Measurements from ENCODE around the gene TECPR2.
A peak's percentile ranks its signal among the peaks of the same experiment; 100 is the strongest.

Gene TECPR2

DNA sequence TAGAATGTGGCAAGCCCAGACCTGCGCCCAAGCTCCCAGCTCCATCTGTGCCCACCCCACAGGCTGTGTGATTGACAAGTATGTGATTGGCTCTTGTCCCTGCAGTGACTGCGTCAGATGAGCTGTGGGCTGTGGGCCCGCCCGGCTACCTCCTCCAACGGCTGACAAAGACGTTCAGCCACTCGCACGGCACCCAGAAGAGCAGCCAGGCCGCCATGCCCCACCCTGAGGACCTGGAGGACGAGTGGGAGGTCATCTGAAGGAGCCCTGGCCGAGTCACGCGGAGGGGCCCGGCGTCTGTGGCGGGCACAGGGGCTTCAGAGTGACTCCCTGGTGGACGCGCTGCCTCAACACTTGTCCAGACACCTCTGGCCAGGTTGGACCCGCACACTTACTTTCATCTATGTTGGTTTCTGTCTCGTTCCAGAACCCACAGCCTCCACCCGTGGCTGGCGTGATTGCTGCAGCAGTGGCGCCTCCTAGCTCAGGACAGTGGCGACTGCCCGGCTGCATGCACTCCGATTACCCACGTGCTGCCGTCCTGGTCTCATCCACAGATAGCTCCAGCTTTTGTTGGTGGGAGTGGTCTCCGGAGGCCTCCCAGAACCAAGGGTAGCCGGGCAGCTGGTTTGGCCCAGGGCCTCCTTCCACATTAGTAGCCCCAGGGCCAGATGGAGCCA is 135.4 kb downstream of the TECPR2 start:
- H3K27ac ChIP-seq (ENCODE audit: low read depth in 2 of 2, low read length in 2 of 2): no peak overlapping the region
- H3K36me3 ChIP-seq (ENCODE audit: control insufficient read depth in 2 of 2, insufficient read depth in 2 of 2, low read length in 2 of 2): peaks cover 6 to 13% of the 10 kb centered on the region in 2 donors

DNA sequence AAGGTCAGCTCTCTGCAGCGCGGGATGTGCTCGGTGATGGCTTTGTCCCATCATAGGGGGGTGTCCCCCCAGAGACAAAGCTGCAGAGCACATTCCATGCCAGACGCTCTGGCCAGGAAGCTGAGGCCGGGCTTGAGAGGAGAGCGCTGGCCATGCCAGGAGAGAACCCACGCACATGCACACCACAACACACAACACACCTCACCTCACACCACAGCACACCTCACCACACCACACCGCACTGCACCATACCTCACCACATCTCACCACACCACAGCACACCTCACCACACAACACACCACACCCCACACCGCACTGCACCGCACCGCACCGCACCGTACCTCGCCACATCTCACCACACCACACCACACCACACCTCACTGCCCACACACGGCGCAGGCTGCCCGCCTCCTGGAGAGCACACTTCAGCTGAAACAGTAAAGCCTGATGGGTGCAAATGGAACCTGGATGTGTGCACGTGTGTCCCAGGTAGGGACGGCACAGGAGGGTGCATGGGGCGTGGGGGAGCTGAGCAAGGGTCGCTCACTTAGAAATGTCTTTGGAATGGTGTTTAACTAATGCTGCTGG is 136.0 kb downstream of the TECPR2 start:
- no peaks in the 10 kb centered on the region for H3K9me3 ChIP-seq (ENCODE audit: control insufficient read depth in 2 of 2, low read length in 2 of 2)
- H3K4me1 ChIP-seq (ENCODE audit: control insufficient read depth in 2 of 2, insufficient read depth in 2 of 2, low read length in 2 of 2): peaks cover 0 to 7% of the 10 kb centered on the region in 2 donors
- H3K9ac ChIP-seq (ENCODE audit: low read depth in 1 of 2, low read length in 2 of 2): no peak overlapping the region
- peaks cover 6 to 13% of the 10 kb centered on the region in 2 donors for H3K36me3 ChIP-seq (ENCODE audit: control insufficient read depth in 2 of 2, insufficient read depth in 2 of 2, low read length in 2 of 2)
- H3K27ac ChIP-seq (ENCODE audit: low read depth in 2 of 2, low read length in 2 of 2): no peak overlapping the region
- no peak overlapping the region for H3K4me3 ChIP-seq (ENCODE audit: low read length in 2 of 2)
- H3K27me3 ChIP-seq (ENCODE audit: control insufficient read depth in 2 of 2, insufficient read depth in 2 of 2, low read length in 2 of 2): no peaks in the 10 kb centered on the region

More for the DNA sequence above, 135.4 kb downstream of the TECPR2 start:
- Histone ChIP-seq H3K27me3 (ENCODE audit: control insufficient read depth in 2 of 2, insufficient read depth in 2 of 2, low read length in 2 of 2) (no peaks in the 10 kb centered on the region), H3K9me3 (ENCODE audit: control insufficient read depth in 2 of 2, low read length in 2 of 2) (no peaks in the 10 kb centered on the region), H3K9ac (ENCODE audit: low read depth in 1 of 2, low read length in 2 of 2) (no peak overlapping the region), H3K4me3 (ENCODE audit: low read length in 2 of 2) (no peak overlapping the region), H3K4me1 (ENCODE audit: control insufficient read depth in 2 of 2, insufficient read depth in 2 of 2, low read length in 2 of 2) (peaks cover 0 to 7% of the 10 kb centered on the region in 2 donors)

DNA sequence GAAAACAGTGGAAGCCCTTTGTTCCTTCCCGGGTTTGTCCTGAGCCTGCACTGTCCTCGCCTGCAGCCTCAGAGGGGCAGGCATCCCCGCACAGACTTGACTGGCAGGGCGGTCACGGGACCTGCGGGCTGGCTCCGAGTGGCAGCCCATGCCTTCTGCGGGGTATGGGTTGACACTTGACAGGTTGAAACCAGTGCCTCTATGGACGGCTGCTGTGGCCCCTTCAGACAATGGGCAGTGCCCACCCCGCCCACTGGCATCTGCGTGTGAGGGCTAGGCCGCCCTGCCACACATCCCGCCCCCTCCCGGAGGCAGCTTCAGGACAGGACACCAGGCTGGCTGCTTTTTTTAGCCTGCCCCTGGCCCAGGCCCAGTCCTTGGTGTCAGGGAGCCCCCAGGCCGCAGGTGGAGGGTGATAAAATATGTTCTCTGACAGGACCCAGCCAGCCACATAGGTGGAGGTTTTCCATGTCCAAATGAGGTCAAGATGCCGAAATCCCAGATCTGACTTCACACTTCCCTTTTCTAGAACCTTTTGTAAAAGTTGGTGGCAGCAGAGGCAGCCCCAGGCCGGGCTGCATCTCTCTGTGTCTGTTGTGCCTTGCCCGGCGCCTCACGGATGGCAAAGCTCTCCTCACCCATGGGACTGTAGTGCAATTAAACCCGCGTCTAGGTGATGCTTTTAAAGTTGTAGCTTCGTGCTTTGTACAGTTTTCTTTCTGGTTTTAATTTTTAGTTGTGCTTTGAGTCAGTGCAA is 136.8 kb downstream of the TECPR2 start:
- Histone ChIP-seq H3K4me3 (ENCODE audit: low read length in 2 of 2) (no peak overlapping the region), H3K9me3 (ENCODE audit: control insufficient read depth in 2 of 2, low read length in 2 of 2) (no peaks in the 10 kb centered on the region), H3K27ac (ENCODE audit: low read depth in 2 of 2, low read length in 2 of 2) (peak overlapping the region; percentile 53 to 54), H3K4me1 (ENCODE audit: control insufficient read depth in 2 of 2, insufficient read depth in 2 of 2, low read length in 2 of 2) (peaks cover 0 to 7% of the 10 kb centered on the region in 2 donors), H3K27me3 (ENCODE audit: control insufficient read depth in 2 of 2, insufficient read depth in 2 of 2, low read length in 2 of 2) (no peaks in the 10 kb centered on the region), H3K9ac (ENCODE audit: low read depth in 1 of 2, low read length in 2 of 2) (no peak overlapping the region), H3K36me3 (ENCODE audit: control insufficient read depth in 2 of 2, insufficient read depth in 2 of 2, low read length in 2 of 2) (peaks cover 6 to 13% of the 10 kb centered on the region in 2 donors)

DNA sequence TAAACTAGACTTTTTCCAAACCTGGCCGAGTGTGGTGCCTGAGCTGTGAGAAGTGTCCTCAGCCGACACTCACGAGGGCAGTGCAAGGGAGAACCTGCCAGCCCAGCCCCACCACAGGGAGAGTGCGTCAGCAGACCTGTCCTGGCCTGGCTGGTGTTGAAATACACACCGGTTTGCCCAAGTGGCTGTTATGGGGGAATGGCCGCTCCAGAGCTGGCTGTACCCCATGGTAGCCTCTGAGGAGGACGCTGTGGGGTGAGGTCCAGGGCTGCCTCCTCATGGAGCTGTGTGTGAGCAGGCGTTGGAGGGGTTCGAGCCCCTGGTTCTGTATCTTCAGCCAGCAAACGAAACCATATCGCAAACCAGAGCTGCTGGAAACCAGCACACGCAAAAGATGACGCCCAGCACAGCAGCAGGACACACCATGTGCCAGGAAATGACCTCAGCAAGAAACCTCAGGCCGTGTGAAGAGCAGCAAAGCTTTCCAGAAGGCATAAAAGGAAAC is 137.5 kb downstream of the TECPR2 start:
- H3K36me3 ChIP-seq (ENCODE audit: control insufficient read depth in 2 of 2, insufficient read depth in 2 of 2, low read length in 2 of 2): peaks cover 6 to 13% of the 10 kb centered on the region in 2 donors
- no peak overlapping the region for H3K9ac ChIP-seq (ENCODE audit: low read depth in 1 of 2, low read length in 2 of 2)
- peak overlapping the region; percentile 53 to 54 for H3K27ac ChIP-seq (ENCODE audit: low read depth in 2 of 2, low read length in 2 of 2)
- H3K4me3 ChIP-seq (ENCODE audit: low read length in 2 of 2): no peak overlapping the region
- H3K27me3 ChIP-seq (ENCODE audit: control insufficient read depth in 2 of 2, insufficient read depth in 2 of 2, low read length in 2 of 2): no peaks in the 10 kb centered on the region
- H3K4me1 ChIP-seq (ENCODE audit: control insufficient read depth in 2 of 2, insufficient read depth in 2 of 2, low read length in 2 of 2): peaks cover 0 to 13% of the 10 kb centered on the region in 2 donors
- no peaks in the 10 kb centered on the region for H3K9me3 ChIP-seq (ENCODE audit: control insufficient read depth in 2 of 2, low read length in 2 of 2)

DNA sequence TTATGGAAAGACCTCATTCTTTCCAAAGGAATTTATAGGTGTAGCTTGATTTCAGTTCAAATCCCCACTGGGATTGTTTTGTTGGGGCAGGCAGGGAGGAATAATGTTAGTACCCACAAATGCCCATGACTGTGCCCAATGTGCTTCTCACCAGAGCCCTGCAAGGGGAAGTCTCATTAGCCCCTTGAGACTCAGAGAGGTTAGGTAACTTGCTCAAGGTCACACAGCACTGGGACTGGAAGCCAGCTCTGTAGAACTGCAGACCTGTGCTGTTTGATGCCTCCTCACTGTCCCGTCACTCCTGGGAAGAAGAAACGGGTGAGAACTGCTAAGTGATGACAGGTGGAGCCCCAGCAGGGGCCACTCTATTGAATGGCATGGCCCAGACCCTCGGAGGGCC is 138.0 kb downstream of the TECPR2 start:
- Histone ChIP-seq H3K27ac (ENCODE audit: low read depth in 2 of 2, low read length in 2 of 2) (peak overlapping the region; percentile 54 to 59), H3K4me1 (ENCODE audit: control insufficient read depth in 2 of 2, insufficient read depth in 2 of 2, low read length in 2 of 2) (peaks cover 0 to 14% of the 10 kb centered on the region in 2 donors), H3K4me3 (ENCODE audit: low read length in 2 of 2) (no peak overlapping the region), H3K36me3 (ENCODE audit: control insufficient read depth in 2 of 2, insufficient read depth in 2 of 2, low read length in 2 of 2) (peaks cover 9 to 13% of the 10 kb centered on the region in 2 donors), H3K9ac (ENCODE audit: low read depth in 1 of 2, low read length in 2 of 2) (no peak overlapping the region), H3K27me3 (ENCODE audit: control insufficient read depth in 2 of 2, insufficient read depth in 2 of 2, low read length in 2 of 2) (no peaks in the 10 kb centered on the region), H3K9me3 (ENCODE audit: control insufficient read depth in 2 of 2, low read length in 2 of 2) (no peaks in the 10 kb centered on the region)

DNA sequence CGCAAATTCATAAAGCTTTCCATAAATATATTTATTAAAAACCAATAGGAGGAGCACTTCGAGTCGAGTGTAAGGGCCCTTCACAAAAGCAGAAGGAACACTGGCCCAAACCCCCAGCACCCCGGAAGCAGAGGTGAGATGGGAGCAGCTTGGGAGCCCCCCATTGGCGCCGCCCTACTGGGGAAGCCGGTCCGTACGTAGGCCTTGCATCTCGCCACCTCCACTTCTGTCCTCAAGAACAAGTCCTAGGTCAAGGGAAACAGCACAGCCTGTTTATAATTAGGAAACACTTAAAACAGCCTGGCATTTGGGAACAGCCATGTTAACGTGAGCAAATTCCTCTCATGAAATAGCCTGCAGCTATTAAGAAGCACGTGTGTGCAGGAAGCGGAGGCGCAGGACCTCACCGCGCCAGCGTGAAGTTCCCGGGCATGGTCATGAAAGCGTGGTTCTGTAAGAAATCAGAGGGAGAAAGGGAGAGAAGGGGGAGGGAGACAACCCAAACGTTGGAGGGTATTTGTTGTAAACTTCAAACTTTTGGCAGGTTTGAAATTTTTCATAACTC is 139.1 kb downstream of the TECPR2 start:
- Histone ChIP-seq H3K9ac (ENCODE audit: low read depth in 1 of 2, low read length in 2 of 2) (no peak overlapping the region), H3K27ac (ENCODE audit: low read depth in 2 of 2, low read length in 2 of 2) (no peak overlapping the region)

DNA sequence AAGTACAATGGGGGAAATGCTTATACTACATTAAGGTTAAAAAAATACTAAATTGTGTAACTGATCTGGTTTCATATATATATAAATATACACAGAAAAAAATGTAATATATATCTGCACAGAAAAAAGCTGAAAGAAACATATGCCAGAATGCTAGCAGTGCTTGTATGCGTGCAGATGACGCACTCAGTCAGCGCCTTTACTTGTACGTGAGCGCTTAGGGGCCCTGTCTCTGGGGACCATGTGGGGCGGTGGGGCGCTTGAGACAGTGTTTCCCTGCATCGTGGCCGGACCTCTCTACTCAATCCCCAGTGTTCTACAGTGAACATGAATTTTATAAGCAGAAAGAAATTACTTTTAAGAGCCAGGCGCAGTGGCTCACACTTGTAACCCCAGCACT is 139.8 kb downstream of the TECPR2 start:
- Histone ChIP-seq H3K4me1 (ENCODE audit: control insufficient read depth in 2 of 2, insufficient read depth in 2 of 2, low read length in 2 of 2) (peaks cover 0 to 20% of the 10 kb centered on the region in 2 donors), H3K9ac (ENCODE audit: low read depth in 1 of 2, low read length in 2 of 2) (no peak overlapping the region)

More for the DNA sequence above, 139.1 kb downstream of the TECPR2 start:
- peaks cover 20 to 21% of the 10 kb centered on the region in 2 donors for H3K36me3 ChIP-seq (ENCODE audit: control insufficient read depth in 2 of 2, insufficient read depth in 2 of 2, low read length in 2 of 2)
- H3K9me3 ChIP-seq (ENCODE audit: control insufficient read depth in 2 of 2, low read length in 2 of 2): no peaks in the 10 kb centered on the region
- no peak overlapping the region for H3K4me3 ChIP-seq (ENCODE audit: low read length in 2 of 2)
- no peaks in the 10 kb centered on the region for H3K27me3 ChIP-seq (ENCODE audit: control insufficient read depth in 2 of 2, insufficient read depth in 2 of 2, low read length in 2 of 2)
- peaks cover 0 to 21% of the 10 kb centered on the region in 2 donors for H3K4me1 ChIP-seq (ENCODE audit: control insufficient read depth in 2 of 2, insufficient read depth in 2 of 2, low read length in 2 of 2)

DNA sequence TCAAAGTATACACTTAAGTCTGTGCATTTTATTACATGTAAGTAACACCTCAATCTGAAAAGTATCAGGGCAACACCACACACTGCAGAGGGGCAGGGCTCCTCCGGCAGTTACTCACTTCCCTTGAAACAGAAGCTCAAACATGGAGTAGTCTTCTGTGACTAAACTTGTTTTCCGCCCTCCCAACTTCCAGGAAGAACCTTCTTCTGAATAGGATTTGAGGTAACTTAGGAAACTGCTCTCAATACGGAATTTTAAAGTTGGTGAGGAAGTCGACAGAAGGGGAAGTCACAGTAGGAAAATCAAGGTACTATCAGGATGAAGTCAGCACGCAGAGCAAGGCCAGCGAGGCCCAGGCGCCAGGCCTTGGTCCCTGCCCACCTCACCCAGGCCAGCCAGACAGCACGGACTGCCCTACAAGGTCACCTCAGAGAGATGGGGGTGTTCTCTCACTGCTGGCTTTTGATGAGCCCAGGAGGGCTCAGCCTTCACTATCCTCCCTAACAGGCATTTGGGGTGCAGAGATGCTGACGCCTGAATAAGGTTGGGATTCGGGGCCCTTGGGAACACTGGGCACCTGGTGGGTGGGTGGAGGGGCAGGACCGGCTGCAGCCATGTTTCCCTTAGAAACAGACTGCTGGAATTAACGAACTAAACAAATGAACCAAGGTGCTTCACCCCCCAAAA is 141.0 kb downstream of the TECPR2 start:
- no peaks in the 10 kb centered on the region for H3K9me3 ChIP-seq (ENCODE audit: control insufficient read depth in 2 of 2, low read length in 2 of 2)
- H3K27me3 ChIP-seq (ENCODE audit: control insufficient read depth in 2 of 2, insufficient read depth in 2 of 2, low read length in 2 of 2): no peaks in the 10 kb centered on the region
- peaks cover 5 to 25% of the 10 kb centered on the region in 2 donors for H3K4me1 ChIP-seq (ENCODE audit: control insufficient read depth in 2 of 2, insufficient read depth in 2 of 2, low read length in 2 of 2)
- no peak overlapping the region for H3K4me3 ChIP-seq (ENCODE audit: low read length in 2 of 2)
- H3K9ac ChIP-seq (ENCODE audit: low read depth in 1 of 2, low read length in 2 of 2): no peak overlapping the region
- peaks cover 13 to 21% of the 10 kb centered on the region in 2 donors for H3K36me3 ChIP-seq (ENCODE audit: control insufficient read depth in 2 of 2, insufficient read depth in 2 of 2, low read length in 2 of 2)
- peak overlapping the region in 1 of 2 donors; percentile 43 for H3K27ac ChIP-seq (ENCODE audit: low read depth in 2 of 2, low read length in 2 of 2)

More for the DNA sequence above, 139.8 kb downstream of the TECPR2 start:
- H3K36me3 ChIP-seq (ENCODE audit: control insufficient read depth in 2 of 2, insufficient read depth in 2 of 2, low read length in 2 of 2): peaks cover 21 to 26% of the 10 kb centered on the region in 2 donors
- no peaks in the 10 kb centered on the region for H3K27me3 ChIP-seq (ENCODE audit: control insufficient read depth in 2 of 2, insufficient read depth in 2 of 2, low read length in 2 of 2)
- H3K27ac ChIP-seq (ENCODE audit: low read depth in 2 of 2, low read length in 2 of 2): no peak overlapping the region
- no peak overlapping the region for H3K4me3 ChIP-seq (ENCODE audit: low read length in 2 of 2)
- H3K9me3 ChIP-seq (ENCODE audit: control insufficient read depth in 2 of 2, low read length in 2 of 2): no peaks in the 10 kb centered on the region

DNA sequence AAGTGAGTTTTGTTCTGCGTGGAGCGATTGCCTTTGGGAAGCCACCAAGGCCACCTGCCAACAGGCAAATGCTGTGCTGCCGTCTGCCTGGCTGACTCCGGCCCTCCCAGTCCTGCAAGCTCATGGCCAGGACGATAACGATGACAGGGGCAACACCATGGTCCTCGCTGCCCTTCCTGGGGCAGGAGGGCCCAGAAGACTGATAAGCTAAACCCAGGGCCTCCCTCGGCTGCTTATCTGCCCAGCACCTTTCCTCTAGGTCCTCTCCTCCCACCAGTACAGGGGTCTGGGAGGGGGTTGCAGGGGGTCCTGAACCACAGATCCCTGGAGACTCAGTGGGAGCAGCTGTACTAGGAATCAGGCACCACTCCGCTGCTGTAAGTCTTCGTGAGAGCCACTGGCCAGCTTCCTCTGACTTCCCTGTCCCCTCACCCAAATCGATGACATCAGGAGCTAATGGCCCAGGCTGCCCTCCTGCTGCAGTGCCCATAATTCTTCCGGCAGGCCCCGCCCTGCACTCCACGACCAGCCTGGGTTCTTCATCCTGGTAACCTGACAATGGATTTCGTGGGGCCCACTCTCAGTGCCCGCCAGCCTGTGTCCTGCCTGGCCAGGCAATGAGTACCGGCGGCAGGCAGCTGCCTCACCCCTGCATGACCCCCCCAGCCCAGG is 141.7 kb downstream of the TECPR2 start:
- Histone ChIP-seq H3K27me3 (ENCODE audit: control insufficient read depth in 2 of 2, insufficient read depth in 2 of 2, low read length in 2 of 2) (no peaks in the 10 kb centered on the region), H3K4me1 (ENCODE audit: control insufficient read depth in 2 of 2, insufficient read depth in 2 of 2, low read length in 2 of 2) (peaks cover 5 to 27% of the 10 kb centered on the region in 2 donors), H3K4me3 (ENCODE audit: low read length in 2 of 2) (no peak overlapping the region), H3K27ac (ENCODE audit: low read depth in 2 of 2, low read length in 2 of 2) (peak overlapping the region in 1 of 2 donors; percentile 43), H3K9ac (ENCODE audit: low read depth in 1 of 2, low read length in 2 of 2) (no peak overlapping the region), H3K36me3 (ENCODE audit: control insufficient read depth in 2 of 2, insufficient read depth in 2 of 2, low read length in 2 of 2) (peaks cover 8 to 20% of the 10 kb centered on the region in 2 donors), H3K9me3 (ENCODE audit: control insufficient read depth in 2 of 2, low read length in 2 of 2) (no peaks in the 10 kb centered on the region)

Data from mucosa of rectum (tissue), 2 donors.